PC-9 (cell line): ENCODE results near the gene SNCAIP. TPM values are rescaled to one million over a fixed set of nuclear protein-coding genes. Genes with fewer than 3 reads are reported as not detected.

ENCODE experiments used
- BruUV-seq: library from RNA; stranded (reverse); fragments of 400-500 nt; replicated peaks from 2 replicates; lab custom pipeline; 2021; lab: Mats Ljungman, UMichigan
- CTCF ChIA-PET: fragments of 300-600 bp; sonication (Branson Sonifier 250); formaldehyde crosslinking; loops from one replicate; lab custom pipeline; 2022; ENCODE audit warnings: antibody characterized with exemption; lab: Charles Lee
- POLR2A ChIA-PET: fragments of 300-600 bp; sonication (Branson Sonifier 250); formaldehyde crosslinking; loops from one replicate; lab custom pipeline; 2022; ENCODE audit warnings: antibody characterized with exemption; ENCODE audit not compliant: unreplicated experiment; lab: Charles Lee
- DNase-seq, 2 experiments: peaks; one replicate each; pipeline versions ENCODE4 v3.0.0 to v3.0.0-alpha.2; 2015 to 2022; ENCODE audit warnings: mixed read lengths in 1 of 2
- H2AFZ ChIP-seq: fragments of 200-600 bp; sonication (generic); 2 replicates; pipeline ENCODE4 v1.8.1; 2017; ENCODE audit warnings: antibody characterized with exemption
- H3F3A ChIP-seq: fragments of 200-600 bp; sonication (generic); 2 replicates; pipeline ENCODE4 v1.8.1; 2017; ENCODE audit warnings: antibody characterized with exemption, mild to moderate bottlenecking, low read depth; ENCODE audit not compliant: insufficient read depth
- H3K27ac ChIP-seq: fragments of 200-600 bp; sonication (generic); 2 replicates; pipeline ENCODE4 v1.6.1; 2016; ENCODE audit warnings: mixed run types
- H3K27me3 ChIP-seq: fragments of 200-600 bp; sonication (generic); 2 replicates; pipeline ENCODE4 v1.6.1; 2016; ENCODE audit warnings: low read depth, mixed run types; ENCODE audit not compliant: insufficient read depth
- H3K36me3 ChIP-seq: fragments of 200-600 bp; sonication (generic); 2 replicates; pipeline ENCODE4 v1.6.1; 2016; ENCODE audit warnings: low read depth, mixed run types
- H3K4me1 ChIP-seq: fragments of 200-600 bp; sonication (generic); replicated peaks from 2 replicates; pipeline ENCODE4 v1.6.1; 2016; ENCODE audit warnings: mixed run types; ENCODE audit not compliant: insufficient read depth
- H3K4me2 ChIP-seq: fragments of 200-600 bp; sonication (generic); 2 replicates; pipeline ENCODE4 v1.6.1; 2017; ENCODE audit warnings: mixed run types
- H3K4me3 ChIP-seq: fragments of 200-600 bp; sonication (generic); 2 replicates; pipeline ENCODE4 v1.6.1; 2016; ENCODE audit warnings: mixed run types
- H3K79me2 ChIP-seq: fragments of 200-600 bp; sonication (generic); 2 replicates; pipeline ENCODE4 v1.6.1; 2017; ENCODE audit warnings: low read depth, mixed run types
- H3K9me2 ChIP-seq: fragments of 200-600 bp; sonication (generic); 2 replicates; pipeline ENCODE4 v1.8.1; 2017; ENCODE audit warnings: mild to moderate bottlenecking; ENCODE audit not compliant: insufficient read depth
- H3K9me3 ChIP-seq: fragments of 200-600 bp; sonication (generic); 2 replicates; pipeline ENCODE4 v1.8.1; 2016; ENCODE audit warnings: low read depth; ENCODE audit not compliant: insufficient read depth
- H4K20me1 ChIP-seq: fragments of 200-600 bp; sonication (generic); 2 replicates; pipeline ENCODE4 v1.8.1; 2017; ENCODE audit not compliant: insufficient read depth
- EZH2 ChIP-seq: fragments of 200-600 bp; sonication (generic); IDR thresholded peaks from 2 replicates; pipeline ENCODE4 v1.8.0; 2017; ENCODE audit warnings: antibody characterized with exemption, low read depth
- intact Hi-C: fragments of 100-400 bp; cut with micrococcal nuclease; formaldehyde crosslinking; loops from one replicate; pipeline ENCODE4 v1.10.0; 2022; ENCODE audit not compliant: unreplicated experiment
- total RNA-seq: library from RNA; stranded (reverse); gene quantifications from 2 replicates; pipeline ENCODE4 v1.2.3, GENCODE V29; 2021
- TF ChIP-seq, protein P1 (sequence below): fragments of 200-600 bp; sonication (generic); conservative IDR thresholded peaks from 2 replicates; pipeline ENCODE4 v1.6.1; 2017; ENCODE audit warnings: mixed run types, antibody characterized with exemption, mild to moderate bottlenecking, moderate library complexity

The SNCAIP gene
- total RNA-seq, 1 experiment from 2014 or later = not detected

DNA sequence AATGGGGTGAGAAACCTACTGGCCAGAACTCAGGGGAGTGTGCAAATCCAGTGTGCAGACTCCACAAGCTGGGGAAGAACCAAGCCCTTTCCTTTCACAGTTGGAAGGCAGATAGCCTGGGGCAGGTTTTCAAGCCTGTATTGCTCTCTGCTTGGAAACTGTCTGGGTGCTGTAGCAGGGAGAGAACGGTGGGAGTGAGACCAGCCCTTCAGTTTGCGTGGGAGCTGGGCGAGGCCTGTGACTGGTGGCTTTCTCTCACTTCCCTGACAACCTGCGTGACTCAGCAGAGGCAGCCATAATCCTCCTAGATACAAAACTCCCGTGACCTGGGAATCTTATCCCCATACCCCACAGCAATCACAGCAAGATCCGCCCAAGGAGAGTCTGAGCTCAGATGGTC is 44.9 kb upstream of the SNCAIP start:
- H3K79me2 ChIP-seq = no peaks in the 10 kb centered on the region
- no TSS peak for BruUV-seq
- H3K4me1 ChIP-seq = no peaks in the 10 kb centered on the region
- H3K27ac ChIP-seq = no peak overlapping the region
- H2AFZ ChIP-seq = no peak overlapping the region
- H4K20me1 ChIP-seq = no peaks in the 10 kb centered on the region
- TF ChIP-seq, protein P1, sequence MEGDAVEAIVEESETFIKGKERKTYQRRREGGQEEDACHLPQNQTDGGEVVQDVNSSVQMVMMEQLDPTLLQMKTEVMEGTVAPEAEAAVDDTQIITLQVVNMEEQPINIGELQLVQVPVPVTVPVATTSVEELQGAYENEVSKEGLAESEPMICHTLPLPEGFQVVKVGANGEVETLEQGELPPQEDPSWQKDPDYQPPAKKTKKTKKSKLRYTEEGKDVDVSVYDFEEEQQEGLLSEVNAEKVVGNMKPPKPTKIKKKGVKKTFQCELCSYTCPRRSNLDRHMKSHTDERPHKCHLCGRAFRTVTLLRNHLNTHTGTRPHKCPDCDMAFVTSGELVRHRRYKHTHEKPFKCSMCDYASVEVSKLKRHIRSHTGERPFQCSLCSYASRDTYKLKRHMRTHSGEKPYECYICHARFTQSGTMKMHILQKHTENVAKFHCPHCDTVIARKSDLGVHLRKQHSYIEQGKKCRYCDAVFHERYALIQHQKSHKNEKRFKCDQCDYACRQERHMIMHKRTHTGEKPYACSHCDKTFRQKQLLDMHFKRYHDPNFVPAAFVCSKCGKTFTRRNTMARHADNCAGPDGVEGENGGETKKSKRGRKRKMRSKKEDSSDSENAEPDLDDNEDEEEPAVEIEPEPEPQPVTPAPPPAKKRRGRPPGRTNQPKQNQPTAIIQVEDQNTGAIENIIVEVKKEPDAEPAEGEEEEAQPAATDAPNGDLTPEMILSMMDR = no peak
- TF ChIP-seq EZH2 = no peak
- POLR2A ChIA-PET = no interaction called here
- no peaks in the 10 kb centered on the region for H3K9me2 ChIP-seq
- no peak overlapping the region for H3K4me2 ChIP-seq
- intact Hi-C loops = no loop called here
- no peaks in the 10 kb centered on the region for H3K27me3 ChIP-seq
- no peaks in the 10 kb centered on the region for H3K9me3 ChIP-seq
- CTCF ChIA-PET = no interaction called here
- H3F3A ChIP-seq = no peaks in the 10 kb centered on the region
- no peak overlapping the region for H3K4me3 ChIP-seq
- no peak for DNase-seq
- H3K36me3 ChIP-seq = no peaks in the 10 kb centered on the region

DNA sequence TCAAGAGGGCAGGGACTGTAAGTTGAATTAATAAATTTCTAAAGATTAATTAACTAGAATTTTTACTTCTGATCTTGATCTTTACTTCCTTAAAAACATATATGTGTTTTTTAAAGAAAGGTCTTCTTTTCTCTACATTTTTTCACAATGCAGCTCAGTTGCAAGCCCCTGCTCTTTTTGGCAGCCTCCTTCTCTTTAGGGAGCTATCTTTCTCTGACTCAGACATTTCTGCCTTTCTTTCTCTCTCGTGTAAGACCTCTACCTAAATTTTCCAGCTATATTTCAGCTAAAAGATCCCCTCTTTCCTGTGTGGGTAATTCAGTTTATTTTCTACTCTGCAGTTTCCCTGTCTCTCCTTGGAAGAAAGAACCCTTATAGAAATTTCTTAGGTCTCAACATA is 38.3 kb upstream of the SNCAIP start:
- ChIA-PET POLR2A (no interaction called here), CTCF (no interaction called here)
- TF ChIP-seq, protein P1 = no peak
- TF ChIP-seq EZH2 = no peak
- Histone ChIP-seq H3K4me3 (no peak overlapping the region), H3K27me3 (no peaks in the 10 kb centered on the region), H3K4me1 (no peaks in the 10 kb centered on the region), H3K27ac (no peak overlapping the region), H3K79me2 (no peaks in the 10 kb centered on the region), H3K36me3 (no peaks in the 10 kb centered on the region), H2AFZ (no peak overlapping the region), H3K4me2 (no peak overlapping the region), H3F3A (no peaks in the 10 kb centered on the region), H4K20me1 (no peaks in the 10 kb centered on the region), H3K9me3 (no peaks in the 10 kb centered on the region), H3K9me2 (no peaks in the 10 kb centered on the region)
- no TSS peak for BruUV-seq
- intact Hi-C loops = no loop called here
- DNase-seq = no peak

DNA sequence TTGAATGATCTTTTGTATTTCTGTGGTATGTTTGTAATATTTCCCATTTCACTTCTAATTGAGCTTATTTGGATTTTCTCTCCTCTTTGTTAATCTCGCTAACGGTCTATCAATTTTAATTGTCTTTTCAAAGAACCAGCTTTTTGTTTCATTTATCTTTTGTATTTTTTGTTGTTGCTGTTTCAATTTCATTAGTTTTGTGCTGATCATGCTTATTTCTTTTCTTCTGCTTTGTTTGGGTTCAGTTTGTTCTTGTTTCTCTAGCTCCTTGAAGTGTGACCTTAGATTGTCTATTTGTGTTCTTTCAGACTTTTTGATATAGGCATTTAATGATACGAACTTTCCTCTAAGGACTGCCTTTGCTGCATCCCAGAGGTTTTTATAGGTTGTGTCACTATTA is 28.4 kb upstream of the SNCAIP start:
- no peaks in the 10 kb centered on the region for H4K20me1 ChIP-seq
- H3F3A ChIP-seq = no peaks in the 10 kb centered on the region
- intact Hi-C loops = no loop called here
- CTCF ChIA-PET = no interaction called here
- H3K36me3 ChIP-seq = no peaks in the 10 kb centered on the region
- no peaks in the 10 kb centered on the region for H3K79me2 ChIP-seq
- TF ChIP-seq, protein P1 = no peak
- TF ChIP-seq EZH2 = no peak
- no TSS peak for BruUV-seq
- H3K4me1 ChIP-seq = no peaks in the 10 kb centered on the region
- POLR2A ChIA-PET = no interaction called here
- H3K27ac ChIP-seq = no peak overlapping the region
- no peak overlapping the region for H3K4me2 ChIP-seq
- H3K4me3 ChIP-seq = no peak overlapping the region
- no peaks in the 10 kb centered on the region for H3K9me3 ChIP-seq
- no peak overlapping the region for H2AFZ ChIP-seq
- H3K9me2 ChIP-seq = no peaks in the 10 kb centered on the region; the same call in 1 of the 2 replicates
- no peak for DNase-seq
- H3K27me3 ChIP-seq = no peaks in the 10 kb centered on the region
